HepG2 (cell line): ENCODE results near the gene RCN1. TPM values are rescaled to one million over a fixed set of nuclear protein-coding genes. Genes with fewer than 3 reads are reported as not detected.
A peak's percentile ranks its signal among the peaks of the same experiment; 100 is the strongest.

ENCODE experiments used
- ATAC-seq: fragments of 200-7000 bp; cut with Tn5 transposase; 3 replicates; pipeline ENCODE4 v1.9.1; 2020; ENCODE audit warnings: mild to moderate bottlenecking, moderate library complexity
- BruUV-seq: library from RNA; stranded (reverse); fragments of 400-500 nt; replicated peaks from 2 replicates; lab custom pipeline; 2021; lab: Mats Ljungman, UMichigan
- CTCF ChIA-PET: fragments of 300-600 bp; formaldehyde crosslinking; extraction: SDS; loops from one replicate; lab custom pipeline; 2021; ENCODE audit warnings: low total read pairs, inconsistent platforms, low intra/inter-chr PET ratio; lab: Yijun Ruan, JAX
- POLR2A ChIA-PET: fragments of 350-600 bp; sonication (Branson Sonifier 250); formaldehyde crosslinking; loops from one replicate; lab custom pipeline; 2020; ENCODE audit warnings: antibody characterized with exemption, inconsistent platforms; lab: Yijun Ruan, JAX
- DNase-seq: peaks from one replicate; pipeline ENCODE4 v3.0.0-alpha.2; 2015; ENCODE audit warnings: low spot score
- FAIRE-seq: peaks from 3 replicates; lab custom pipeline; 2011; peaks lifted over from hg19 to GRCh38; lab: Jason Lieb, UNC
- H2AFZ ChIP-seq: one replicate; pipeline ENCODE4 v1.6.1; 2011; ENCODE audit warnings: low read length, inconsistent platforms
- H3K27ac ChIP-seq: fragments of 300-600 bp; 3 replicates; pipeline ENCODE4 v1.8.0; 2011; ENCODE audit warnings: mixed run types, mild to moderate bottlenecking, mixed read lengths, low read length, inconsistent platforms; ENCODE audit not compliant: insufficient read depth; ENCODE audit errors: extremely low read length
- H3K27me3 ChIP-seq, 2 experiments: fragments of 200-600 bp in 1 of 2; 2 replicates in 1 of 2; 3 replicates in 1 of 2; pipeline versions ENCODE4 v1.6.0 to v1.8.0; 2011; ENCODE audit warnings: low read length in 2 of 2, mild to moderate bottlenecking in 2 of 2, moderate library complexity in 2 of 2, inconsistent platforms in 1 of 2; ENCODE audit not compliant: insufficient read depth in 2 of 2, control insufficient read depth in 1 of 2
- H3K36me3 ChIP-seq, 2 experiments: fragments of 200-600 bp in 1 of 2; replicated peaks in 1 of 2; 2 replicates in 1 of 2; 3 replicates in 1 of 2; pipeline versions ENCODE4 v1.5.1 to v1.8.0; 2011; ENCODE audit warnings: low read length in 2 of 2, inconsistent platforms in 1 of 2; ENCODE audit not compliant: insufficient read depth in 2 of 2, control insufficient read depth in 1 of 2
- H3K4me1 ChIP-seq: 2 replicates; pipeline ENCODE4 v1.5.1; 2012; ENCODE audit warnings: low read length, inconsistent platforms; ENCODE audit not compliant: insufficient read depth
- H3K4me2 ChIP-seq: 2 replicates; pipeline ENCODE4 v1.6.0; 2011; ENCODE audit warnings: low read depth, low read length, inconsistent platforms
- H3K4me3 ChIP-seq, 3 experiments: fragments of 200-600 bp in 1 of 3; sonication (generic), shearing (Covaris generic) in 1 of 3; replicated peaks in 1 of 3; 2 replicates each; pipeline ENCODE4 v1.5.1; 2011 to 2016; ENCODE audit warnings: low read length in 3 of 3, inconsistent platforms in 2 of 3, low read depth in 2 of 3, mild to moderate bottlenecking in 2 of 3, control low read depth in 1 of 3, mixed read lengths in 1 of 3; ENCODE audit not compliant: insufficient read depth in 1 of 3
- H3K79me2 ChIP-seq: one replicate; pipeline ENCODE4 v1.6.1; 2011; ENCODE audit warnings: low read length, inconsistent platforms; ENCODE audit not compliant: insufficient read depth
- H3K9ac ChIP-seq: 2 replicates; pipeline ENCODE4 v1.6.0; 2011; ENCODE audit warnings: mild to moderate bottlenecking, low read depth, low read length, inconsistent platforms; ENCODE audit not compliant: insufficient read depth
- H3K9me3 ChIP-seq: 2 replicates; pipeline ENCODE4 v1.5.1; 2012; ENCODE audit warnings: mild to moderate bottlenecking, low read length
- H4K20me1 ChIP-seq: 2 replicates; pipeline ENCODE4 v1.6.0; 2011; ENCODE audit warnings: inconsistent platforms, mild to moderate bottlenecking, low read length, moderate library complexity; ENCODE audit not compliant: insufficient read depth
- SIN3B ChIP-seq: fragments of 150-350 bp; IDR thresholded peaks from 2 replicates; pipeline ENCODE4 v1.6.1; 2014; ENCODE audit warnings: low read length
- STAT6 ChIP-seq: sonication (generic); formaldehyde crosslinking; IDR thresholded peaks from 2 replicates; pipeline ENCODE4 v1.4.0; 2020; ENCODE audit warnings: missing genetic modification reagents, mild to moderate bottlenecking, borderline replicate concordance
- ZFP41 ChIP-seq: sonication (generic); formaldehyde crosslinking; IDR thresholded peaks from 2 replicates; pipeline ENCODE4 v1.4.0; 2020; ENCODE audit warnings: mild to moderate bottlenecking, missing genetic modification reagents, borderline replicate concordance
- ZNF441 ChIP-seq: sonication (generic); formaldehyde crosslinking; IDR thresholded peaks from 2 replicates; pipeline ENCODE4 v1.7.0; 2021; ENCODE audit warnings: missing genetic modification reagents, borderline replicate concordance
- ZNF788 ChIP-seq: sonication (generic); formaldehyde crosslinking; IDR thresholded peaks from 2 replicates; pipeline ENCODE4 v1.5.0; 2020; ENCODE audit warnings: mild to moderate bottlenecking, missing genetic modification reagents, borderline replicate concordance
- ZSCAN22 ChIP-seq: sonication (generic); formaldehyde crosslinking; IDR thresholded peaks from 2 replicates; pipeline ENCODE4 v1.4.0; 2020; ENCODE audit warnings: mild to moderate bottlenecking, missing genetic modification reagents
- WGBS: methylation state at CpG from one replicate; pipeline ENCODE4 v1.1.6; 2017; ENCODE audit warnings: low lambda C conversion rate; 5-methylcytosine and 5-hydroxymethylcytosine counted together
- in situ Hi-C: cut with HindIII; loops from 2 replicates; pipeline ENCODE4 v1.10.0; 2017; ENCODE audit warnings: low pct_unique_long_range_greater_than_20kb; ENCODE audit not compliant: extremely low pct_ligation_motif_present
- intact Hi-C: fragments of 100-400 bp; cut with micrococcal nuclease; formaldehyde crosslinking; loops from one replicate; pipeline ENCODE4 v1.10.0; 2022; ENCODE audit not compliant: unreplicated experiment
- polyA plus RNA-seq, 8 experiments: library from polyadenylated mRNA; depleted of rRNA in 3 of 8; stranded (reverse) in 7 of 8; unstranded in 1 of 8; fragments of >200 nt; fragmentation: Illumina TruSeq in 4 of 8; extraction: Trizol in 4 of 8; gene quantifications; 2 replicates each; pipeline versions ENCODE4 v1.2.1 to v1.2.3, GENCODE V29; 2011 to 2016; ENCODE audit warnings: low read depth in 4 of 8, missing spikeins in 1 of 8, mixed read lengths in 1 of 8; ENCODE audit not compliant: insufficient read depth in 1 of 8
- total RNA-seq, 5 experiments: library from RNA; depleted of rRNA; stranded (reverse); fragments of >200 nt; fragmentation: Illumina TruSeq; extraction: Trizol; gene quantifications; 2 replicates each; pipeline ENCODE4 v1.2.3, GENCODE V29; 2016; ENCODE audit warnings: low read depth in 1 of 5
- TF ChIP-seq, protein P1 (sequence below), 2 experiments: fragments of 450-650 bp in 1 of 2; sonication (generic) in 1 of 2; formaldehyde crosslinking in 1 of 2; IDR thresholded peaks; 2 replicates each; pipeline versions ENCODE4 v1.6.1 to v1.8.0; 2016 to 2022; ENCODE audit warnings: antibody characterized with exemption in 1 of 2, mild to moderate bottlenecking in 1 of 2, missing genetic modification reagents in 1 of 2

RCN1 gene
- total and polyA plus RNA-seq, 2 of the 13 experiments (the other 11 are each of a cell fraction or from before 2014, with no cell fraction given): 22.0 to 28.5 TPM

DNA sequence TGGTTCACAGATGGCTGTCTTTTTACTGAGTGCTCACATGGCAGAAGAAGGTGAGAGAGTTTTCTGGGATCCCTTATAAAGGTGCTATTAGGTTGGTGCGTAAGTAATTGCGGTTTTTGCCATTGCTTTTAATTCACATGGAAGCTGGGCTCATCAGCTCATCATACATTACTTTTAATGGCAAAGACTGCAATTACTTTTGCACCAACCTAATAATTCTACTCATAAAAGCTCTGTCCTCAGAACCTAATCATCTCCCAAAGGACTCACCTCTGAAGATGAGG, 23.0 kb downstream of the RCN1 start:
- FAIRE-seq (no peak), DNase-seq (no peak), ATAC-seq (no peak)
- H3K4me2 ChIP-seq: no peak overlapping the region
- H3K79me2 ChIP-seq: no peaks in the 10 kb centered on the region
- no peak overlapping the region for H2AFZ ChIP-seq
- peaks cover 3% of the 10 kb centered on the region; the same call in 1 of the 2 replicates for H4K20me1 ChIP-seq
- WGBS: 21% methylated on average over 2 of the region's 2 CpGs
- TF ChIP-seq SIN3B (no peak), ZNF441 (CRISPR knock-in tag) (no peak), STAT6 (no peak), ZNF788 (CRISPR knock-in tag) (no peak), ZSCAN22 (CRISPR knock-in tag) (no peak), ZFP41 (no peak)
- TF ChIP-seq, protein P1, sequence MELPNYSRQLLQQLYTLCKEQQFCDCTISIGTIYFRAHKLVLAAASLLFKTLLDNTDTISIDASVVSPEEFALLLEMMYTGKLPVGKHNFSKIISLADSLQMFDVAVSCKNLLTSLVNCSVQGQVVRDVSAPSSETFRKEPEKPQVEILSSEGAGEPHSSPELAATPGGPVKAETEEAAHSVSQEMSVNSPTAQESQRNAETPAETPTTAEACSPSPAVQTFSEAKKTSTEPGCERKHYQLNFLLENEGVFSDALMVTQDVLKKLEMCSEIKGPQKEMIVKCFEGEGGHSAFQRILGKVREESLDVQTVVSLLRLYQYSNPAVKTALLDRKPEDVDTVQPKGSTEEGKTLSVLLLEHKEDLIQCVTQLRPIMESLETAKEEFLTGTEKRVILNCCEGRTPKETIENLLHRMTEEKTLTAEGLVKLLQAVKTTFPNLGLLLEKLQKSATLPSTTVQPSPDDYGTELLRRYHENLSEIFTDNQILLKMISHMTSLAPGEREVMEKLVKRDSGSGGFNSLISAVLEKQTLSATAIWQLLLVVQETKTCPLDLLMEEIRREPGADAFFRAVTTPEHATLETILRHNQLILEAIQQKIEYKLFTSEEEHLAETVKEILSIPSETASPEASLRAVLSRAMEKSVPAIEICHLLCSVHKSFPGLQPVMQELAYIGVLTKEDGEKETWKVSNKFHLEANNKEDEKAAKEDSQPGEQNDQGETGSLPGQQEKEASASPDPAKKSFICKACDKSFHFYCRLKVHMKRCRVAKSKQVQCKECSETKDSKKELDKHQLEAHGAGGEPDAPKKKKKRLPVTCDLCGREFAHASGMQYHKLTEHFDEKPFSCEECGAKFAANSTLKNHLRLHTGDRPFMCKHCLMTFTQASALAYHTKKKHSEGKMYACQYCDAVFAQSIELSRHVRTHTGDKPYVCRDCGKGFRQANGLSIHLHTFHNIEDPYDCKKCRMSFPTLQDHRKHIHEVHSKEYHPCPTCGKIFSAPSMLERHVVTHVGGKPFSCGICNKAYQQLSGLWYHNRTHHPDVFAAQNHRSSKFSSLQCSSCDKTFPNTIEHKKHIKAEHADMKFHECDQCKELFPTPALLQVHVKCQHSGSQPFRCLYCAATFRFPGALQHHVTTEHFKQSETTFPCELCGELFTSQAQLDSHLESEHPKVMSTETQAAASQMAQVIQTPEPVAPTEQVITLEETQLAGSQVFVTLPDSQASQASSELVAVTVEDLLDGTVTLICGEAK (IDR thresholded peaks at IDR 0.05): peak; percentile 71
- TF ChIP-seq, protein P1 (CRISPR knock-in tag; IDR thresholded peaks at IDR 0.05): no peak
- peaks cover 18% of the 10 kb centered on the region for H3K4me1 ChIP-seq
- intact Hi-C loops: no loop called here
- H3K9me3 ChIP-seq: no peaks in the 10 kb centered on the region
- H3K9ac ChIP-seq: no peak overlapping the region
- CTCF ChIA-PET: no interaction called here
- no peak overlapping the region for H3K4me3 ChIP-seq
- H3K27me3 ChIP-seq: peaks cover 2 to 45% of the 10 kb centered on the region in 2 experiments
- no peak overlapping the region for H3K27ac ChIP-seq
- POLR2A ChIA-PET: no interaction called here
- in situ Hi-C loops: no loop called here
- no peaks in the 10 kb centered on the region for H3K36me3 ChIP-seq
- no TSS peak for BruUV-seq
